ENCODE data around the gene ZNF500.

ZNF500 gene

GRCh38 chr16:4752351-4753100 lies 14.4 kb downstream of the ZNF500 start:
- H3K27me3 ChIP-seq (ENCODE audit: insufficient read depth, low read length), result no peaks in the 10 kb centered on the region
- no peak overlapping the region for H3K4me3 ChIP-seq (ENCODE audit: low read depth, low read length)
- H3K79me2 ChIP-seq (ENCODE audit: control insufficient read depth, insufficient read depth, low read length, unreplicated experiment), result no peaks in the 10 kb centered on the region
- H2AFZ ChIP-seq (ENCODE audit: low read length, unreplicated experiment), result no peak overlapping the region
- peaks cover 20% of the 10 kb centered on the region for H3K36me3 ChIP-seq (ENCODE audit: insufficient read depth, low read length)
- no peaks in the 10 kb centered on the region for H3K4me1 ChIP-seq (ENCODE audit: control insufficient read depth, insufficient read depth, low read length, unreplicated experiment)
- no peak overlapping the region for H3K27ac ChIP-seq (ENCODE audit: low read depth, low read length)

DNA sequence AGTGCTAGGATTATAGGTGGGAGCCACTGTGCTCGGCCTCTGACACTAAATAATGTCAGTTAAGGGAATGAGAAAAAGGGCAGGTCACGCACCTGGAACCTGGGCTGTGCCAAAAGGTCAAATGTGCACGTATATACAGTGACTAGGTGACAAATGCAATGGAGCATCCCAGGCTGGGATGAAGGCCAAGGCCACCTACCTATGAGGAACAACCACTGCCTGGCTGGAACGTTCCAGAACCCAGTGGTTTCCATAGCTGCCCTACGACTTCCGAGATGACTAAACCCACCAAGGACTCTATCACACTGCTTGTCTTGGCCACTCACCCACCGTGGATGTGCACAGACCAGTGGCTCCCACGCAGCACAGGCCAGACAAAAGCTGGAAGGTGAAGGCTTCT lies 16.1 kb downstream of the ZNF500 start:
- peaks cover 14% of the 10 kb centered on the region for H3K36me3 ChIP-seq (ENCODE audit: insufficient read depth, low read length)

DNA sequence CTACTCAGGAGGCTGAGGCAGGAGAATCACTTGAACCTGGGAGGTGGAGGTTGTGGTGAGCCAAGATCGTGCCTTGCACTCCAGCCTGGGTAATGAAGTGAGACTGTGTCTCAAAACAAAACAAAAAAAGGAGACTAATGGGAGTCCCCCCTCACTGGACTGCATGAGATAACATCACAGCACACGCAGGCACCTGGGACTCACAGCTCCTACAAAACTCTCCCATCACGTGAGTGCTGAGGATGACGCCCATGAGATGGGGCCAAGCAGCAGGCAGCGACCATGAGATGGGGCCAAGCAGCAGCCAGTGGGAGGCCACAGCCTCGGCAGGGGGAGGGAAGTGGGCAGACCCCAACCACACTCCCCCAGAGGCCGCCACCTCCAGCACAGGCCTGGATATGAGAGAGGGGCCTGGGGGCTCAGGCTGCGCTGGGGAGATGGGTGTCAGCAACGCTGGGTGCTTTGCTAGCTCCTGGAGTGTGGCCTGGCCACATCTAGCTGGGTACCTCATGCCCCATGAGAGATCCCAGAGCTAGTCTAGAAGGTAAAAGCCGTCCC lies 17.2 kb downstream of the ZNF500 start:
- no peaks in the 10 kb centered on the region for H3K4me1 ChIP-seq (ENCODE audit: control insufficient read depth, insufficient read depth, low read length, unreplicated experiment)
- H3K36me3 ChIP-seq (ENCODE audit: insufficient read depth, low read length), result peaks cover 5% of the 10 kb centered on the region; the same call in 1 of the 2 replicates
- H3K4me3 ChIP-seq (ENCODE audit: low read depth, low read length), result no peak overlapping the region
- no peak overlapping the region for H2AFZ ChIP-seq (ENCODE audit: low read length, unreplicated experiment)
- no peak overlapping the region for H3K27ac ChIP-seq (ENCODE audit: low read depth, low read length)
- no peaks in the 10 kb centered on the region for H3K27me3 ChIP-seq (ENCODE audit: insufficient read depth, low read length)
- H3K79me2 ChIP-seq (ENCODE audit: control insufficient read depth, insufficient read depth, low read length, unreplicated experiment), result no peaks in the 10 kb centered on the region

More for the DNA sequence above, 16.1 kb downstream of the ZNF500 start:
- H2AFZ ChIP-seq (ENCODE audit: low read length, unreplicated experiment), result no peak overlapping the region
- no peaks in the 10 kb centered on the region for H3K79me2 ChIP-seq (ENCODE audit: control insufficient read depth, insufficient read depth, low read length, unreplicated experiment)
- no peak overlapping the region for H3K27ac ChIP-seq (ENCODE audit: low read depth, low read length)
- no peaks in the 10 kb centered on the region for H3K4me1 ChIP-seq (ENCODE audit: control insufficient read depth, insufficient read depth, low read length, unreplicated experiment)
- H3K4me3 ChIP-seq (ENCODE audit: low read depth, low read length), result no peak overlapping the region
- H3K27me3 ChIP-seq (ENCODE audit: insufficient read depth, low read length), result no peaks in the 10 kb centered on the region

DNA sequence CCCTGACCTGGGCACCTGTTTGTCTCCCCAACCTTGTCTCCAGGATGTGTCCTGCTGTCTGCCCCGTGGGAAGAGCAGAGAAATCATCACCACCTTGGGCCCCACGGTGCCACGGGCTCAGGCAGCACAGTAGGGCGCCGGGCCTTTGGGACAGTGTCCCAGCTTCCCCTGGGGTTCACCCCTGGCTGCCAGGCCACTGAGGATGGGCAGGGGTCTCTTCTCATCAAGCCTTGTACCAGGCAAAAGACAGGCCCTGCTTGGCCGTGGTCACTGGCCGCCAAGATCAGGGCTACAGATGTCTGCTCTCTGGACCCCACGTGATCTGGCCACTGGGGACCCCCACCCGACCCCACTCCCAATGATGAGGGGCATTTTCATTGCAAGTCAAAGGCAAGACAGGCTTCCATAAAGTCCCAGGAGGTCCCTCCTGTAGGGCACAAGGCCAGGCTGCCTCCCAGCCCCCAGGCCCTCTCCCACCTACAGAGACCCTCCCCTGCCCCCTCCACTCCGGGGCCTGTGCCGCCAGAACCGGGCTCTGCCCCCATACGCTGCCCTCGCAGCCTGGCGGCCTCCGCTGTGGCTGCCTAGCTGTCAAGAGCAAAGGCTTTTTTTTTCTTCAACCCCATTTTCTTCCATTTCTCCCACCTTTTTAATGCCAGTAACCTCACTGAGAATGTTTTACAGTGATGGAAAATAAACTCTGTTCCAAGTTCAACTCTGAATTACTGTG lies 18.1 kb downstream of the ZNF500 start:
- Histone ChIP-seq H3K27ac (ENCODE audit: low read depth, low read length) (no peak overlapping the region), H3K4me1 (ENCODE audit: control insufficient read depth, insufficient read depth, low read length, unreplicated experiment) (no peaks in the 10 kb centered on the region), H3K27me3 (ENCODE audit: insufficient read depth, low read length) (no peaks in the 10 kb centered on the region), H3K79me2 (ENCODE audit: control insufficient read depth, insufficient read depth, low read length, unreplicated experiment) (no peaks in the 10 kb centered on the region), H3K4me3 (ENCODE audit: low read depth, low read length) (no peak overlapping the region), H3K36me3 (ENCODE audit: insufficient read depth, low read length) (peaks cover 3% of the 10 kb centered on the region; the same call in 1 of the 2 replicates), H2AFZ (ENCODE audit: low read length, unreplicated experiment) (no peak overlapping the region)

GRCh38 chr16:4747906-4748681 lies 18.9 kb downstream of the ZNF500 start:
- no peak overlapping the region for H3K4me3 ChIP-seq (ENCODE audit: low read depth, low read length)
- no peaks in the 10 kb centered on the region for H3K79me2 ChIP-seq (ENCODE audit: control insufficient read depth, insufficient read depth, low read length, unreplicated experiment)
- H2AFZ ChIP-seq (ENCODE audit: low read length, unreplicated experiment), result no peak overlapping the region

GRCh38 chr16:4746991-4747574 lies 19.9 kb downstream of the ZNF500 start:
- no peaks in the 10 kb centered on the region for H3K27me3 ChIP-seq (ENCODE audit: insufficient read depth, low read length)
- H3K36me3 ChIP-seq (ENCODE audit: insufficient read depth, low read length), result peaks cover 3% of the 10 kb centered on the region; the same call in 1 of the 2 replicates
- H2AFZ ChIP-seq (ENCODE audit: low read length, unreplicated experiment), result no peak overlapping the region
- H3K79me2 ChIP-seq (ENCODE audit: control insufficient read depth, insufficient read depth, low read length, unreplicated experiment), result no peaks in the 10 kb centered on the region
- no peak overlapping the region for H3K4me3 ChIP-seq (ENCODE audit: low read depth, low read length)
- H3K4me1 ChIP-seq (ENCODE audit: control insufficient read depth, insufficient read depth, low read length, unreplicated experiment), result no peaks in the 10 kb centered on the region
- H3K27ac ChIP-seq (ENCODE audit: low read depth, low read length), result no peak overlapping the region

More at GRCh38 chr16:4747906-4748681, 18.9 kb downstream of the ZNF500 start:
- Histone ChIP-seq H3K36me3 (ENCODE audit: insufficient read depth, low read length) (peaks cover 3% of the 10 kb centered on the region; the same call in 1 of the 2 replicates), H3K27me3 (ENCODE audit: insufficient read depth, low read length) (no peaks in the 10 kb centered on the region), H3K4me1 (ENCODE audit: control insufficient read depth, insufficient read depth, low read length, unreplicated experiment) (no peaks in the 10 kb centered on the region), H3K27ac (ENCODE audit: low read depth, low read length) (no peak overlapping the region)

GRCh38 chr16:4746215-4746614 lies 20.7 kb downstream of the ZNF500 start:
- H3K4me3 ChIP-seq (ENCODE audit: low read depth, low read length), result no peak overlapping the region
- H2AFZ ChIP-seq (ENCODE audit: low read length, unreplicated experiment), result no peak overlapping the region
- no peak overlapping the region for H3K27ac ChIP-seq (ENCODE audit: low read depth, low read length)
- H3K36me3 ChIP-seq (ENCODE audit: insufficient read depth, low read length), result no peaks in the 10 kb centered on the region
- no peaks in the 10 kb centered on the region for H3K4me1 ChIP-seq (ENCODE audit: control insufficient read depth, insufficient read depth, low read length, unreplicated experiment)
- H3K79me2 ChIP-seq (ENCODE audit: control insufficient read depth, insufficient read depth, low read length, unreplicated experiment), result no peaks in the 10 kb centered on the region
- no peaks in the 10 kb centered on the region for H3K27me3 ChIP-seq (ENCODE audit: insufficient read depth, low read length)

DNA sequence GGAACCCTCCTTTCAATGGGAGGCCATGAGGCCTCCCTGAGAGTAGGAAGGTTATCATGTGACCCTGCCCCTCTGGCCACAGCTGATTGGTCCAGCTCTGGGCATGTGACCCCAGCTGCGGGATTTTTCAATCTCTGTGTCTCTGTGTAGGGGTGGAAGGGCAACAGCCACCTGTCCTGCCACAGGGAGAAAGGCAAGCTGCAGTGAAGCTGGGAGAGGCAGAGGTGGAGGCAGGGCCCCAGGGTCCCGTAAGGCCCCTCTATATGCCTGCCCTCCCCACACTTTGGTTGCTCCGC lies 21.7 kb downstream of the ZNF500 start:
- no peak overlapping the region for H2AFZ ChIP-seq (ENCODE audit: low read length, unreplicated experiment)
- no peaks in the 10 kb centered on the region for H3K4me1 ChIP-seq (ENCODE audit: control insufficient read depth, insufficient read depth, low read length, unreplicated experiment)
- no peak overlapping the region for H3K27ac ChIP-seq (ENCODE audit: low read depth, low read length)
- no peaks in the 10 kb centered on the region for H3K36me3 ChIP-seq (ENCODE audit: insufficient read depth, low read length)
- H3K79me2 ChIP-seq (ENCODE audit: control insufficient read depth, insufficient read depth, low read length, unreplicated experiment), result no peaks in the 10 kb centered on the region
- H3K4me3 ChIP-seq (ENCODE audit: low read depth, low read length), result no peak overlapping the region
- H3K27me3 ChIP-seq (ENCODE audit: insufficient read depth, low read length), result no peaks in the 10 kb centered on the region

- no peak overlapping the region for H3K4me3 ChIP-seq (ENCODE audit: low read depth, low read length)
- no peaks in the 10 kb centered on the region for H3K79me2 ChIP-seq (ENCODE audit: control insufficient read depth, insufficient read depth, low read length, unreplicated experiment)
- H3K4me1 ChIP-seq (ENCODE audit: control insufficient read depth, insufficient read depth, low read length, unreplicated experiment), result no peaks in the 10 kb centered on the region
- no peak overlapping the region for H2AFZ ChIP-seq (ENCODE audit: low read length, unreplicated experiment)
- H3K27ac ChIP-seq (ENCODE audit: low read depth, low read length), result no peak overlapping the region
- no peaks in the 10 kb centered on the region for H3K36me3 ChIP-seq (ENCODE audit: insufficient read depth, low read length)
- no peaks in the 10 kb centered on the region for H3K27me3 ChIP-seq (ENCODE audit: insufficient read depth, low read length)
Observed at GRCh38 chr16:4744555-4745273, 22.2 kb downstream of the ZNF500 start.
